GM21825 (cell line): ENCODE data around the gene TECTA.

ENCODE experiments used
- ATAC-seq: cut with Tn5 transposase; IDR thresholded peaks from one replicate; pipeline ENCODE4 v1.9.1; 2021; ENCODE audit warnings: mild to moderate bottlenecking, moderate library complexity; ENCODE audit not compliant: unreplicated experiment

TECTA gene

GRCh38 chr11:121100943-121101342 is at the start of gene TECTA:
TSS of gene TECTA (plus strand) at chr11:121101243. CDS start at chr11:121102666, 1,423 bp downstream.
- ATAC-seq = no peak

GRCh38 chr11:121053244-121053643 is 47.8 kb upstream of the TECTA start:
- no peak for ATAC-seq

GRCh38 chr11:121054266-121054665 is 46.8 kb upstream of the TECTA start:
- no peak for ATAC-seq

- no peak for ATAC-seq
Measured at GRCh38 chr11:121055076-121055475, 46.0 kb upstream of the TECTA start.

- no peak for ATAC-seq
Measured at GRCh38 chr11:121057922-121058321, 43.1 kb upstream of the TECTA start.

- ATAC-seq = no peak
Measured at GRCh38 chr11:121058941-121059340, 42.1 kb upstream of the TECTA start.

GRCh38 chr11:121059605-121060004 is 41.4 kb upstream of the TECTA start:
- peak; percentile 91 for ATAC-seq

GRCh38 chr11:121063728-121064127 is 37.3 kb upstream of the TECTA start:
- ATAC-seq = no peak

GRCh38 chr11:121066623-121067022 is 34.4 kb upstream of the TECTA start:
- ATAC-seq = no peak

GRCh38 chr11:121067026-121067425 is 34.0 kb upstream of the TECTA start:
- ATAC-seq = no peak

- no peak for ATAC-seq
Measured at GRCh38 chr11:121067453-121067852, 33.6 kb upstream of the TECTA start.

- ATAC-seq = no peak
Measured at GRCh38 chr11:121067962-121068647, 32.9 kb upstream of the TECTA start.

- no peak for ATAC-seq
Measured at GRCh38 chr11:121068787-121069186, 32.3 kb upstream of the TECTA start.

- ATAC-seq = no peak
Measured at GRCh38 chr11:121070951-121071845, 29.8 kb upstream of the TECTA start.

GRCh38 chr11:121071846-121072450 is 29.1 kb upstream of the TECTA start:
- no peak for ATAC-seq

GRCh38 chr11:121081321-121081720 is 19.7 kb upstream of the TECTA start:
- no peak for ATAC-seq

GRCh38 chr11:121082219-121082618 is 18.8 kb upstream of the TECTA start:
- no peak for ATAC-seq

- ATAC-seq = no peak
Measured at GRCh38 chr11:121082670-121083069, 18.4 kb upstream of the TECTA start.

- ATAC-seq = no peak
Measured at GRCh38 chr11:121086866-121087265, 14.2 kb upstream of the TECTA start.

- no peak for ATAC-seq
Measured at GRCh38 chr11:121089566-121089965, 11.5 kb upstream of the TECTA start.

- ATAC-seq = no peak
Measured at GRCh38 chr11:121090145-121090721, 10.8 kb upstream of the TECTA start.
